Mucosa of stomach (tissue), 1 donor: Measurements from ENCODE around the gene FAM184B.

ENCODE experiments used
- H3K27me3 ChIP-seq: one replicate; pipeline ENCODE4 v1.7.0; 2013; ENCODE audit warnings: mild to moderate bottlenecking, low read length; ENCODE audit not compliant: control insufficient read depth, insufficient read depth
- H3K36me3 ChIP-seq: one replicate; pipeline ENCODE4 v1.7.0; 2013; ENCODE audit warnings: low read length; ENCODE audit not compliant: control insufficient read depth, insufficient read depth
- H3K4me1 ChIP-seq: one replicate; pipeline ENCODE4 v1.7.0; 2013; ENCODE audit warnings: mild to moderate bottlenecking, low read length; ENCODE audit not compliant: control insufficient read depth, insufficient read depth
- H3K4me3 ChIP-seq: one replicate; pipeline ENCODE4 v1.7.0; 2013; ENCODE audit warnings: low read length
- H3K9ac ChIP-seq: one replicate; pipeline ENCODE4 v1.7.0; 2013; ENCODE audit warnings: mild to moderate bottlenecking, low read length, moderate library complexity
- H3K9me3 ChIP-seq: one replicate; pipeline ENCODE4 v1.7.0; 2013; ENCODE audit warnings: mild to moderate bottlenecking, low read length, moderate library complexity; ENCODE audit not compliant: control insufficient read depth
- donor health status: Pancreatic carcinoma.

FAM184B gene

DNA sequence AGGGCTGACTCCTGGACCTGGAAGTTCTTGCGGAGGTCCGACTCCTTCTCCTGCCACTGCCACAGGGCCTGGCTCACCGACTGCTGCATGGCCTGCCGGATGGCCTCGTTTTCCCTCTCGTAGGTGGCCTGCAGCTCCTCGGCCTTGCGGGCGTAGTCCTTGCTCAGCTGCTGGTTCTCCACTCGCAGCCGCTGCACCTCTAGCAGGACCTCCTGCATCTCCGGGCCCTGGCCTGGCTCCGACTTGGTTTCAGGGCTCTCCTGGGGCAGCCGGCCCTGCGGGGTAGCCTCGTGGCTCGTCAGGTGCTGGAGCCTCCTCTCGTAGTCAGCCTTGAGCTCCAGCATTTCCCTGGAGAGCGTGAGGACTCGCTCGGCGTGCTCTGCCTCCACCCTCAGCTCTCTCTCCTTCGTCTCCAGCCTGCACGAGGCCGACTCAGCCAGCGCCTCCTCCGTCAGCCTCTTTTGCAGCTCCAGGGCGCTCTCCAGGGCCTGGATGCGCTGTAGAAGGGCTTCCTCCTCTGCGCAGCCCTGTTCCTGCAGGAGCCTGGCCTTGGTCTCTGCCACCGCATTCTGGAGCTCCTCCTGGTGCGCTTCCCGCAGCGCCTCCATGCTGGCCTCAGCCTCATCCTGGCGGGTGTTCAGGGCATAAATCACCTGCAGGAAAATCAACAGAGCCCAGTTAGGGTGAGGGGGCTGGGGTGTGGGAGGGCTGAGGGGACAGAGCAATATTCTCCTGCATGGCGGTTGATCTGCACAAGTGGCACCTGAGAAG, 72.2 kb downstream of the FAM184B start:
- Histone ChIP-seq H3K4me3 (no peak overlapping the region), H3K9me3 (no peaks in the 10 kb centered on the region), H3K27me3 (no peaks in the 10 kb centered on the region), H3K9ac (no peak overlapping the region), H3K4me1 (no peaks in the 10 kb centered on the region), H3K36me3 (no peaks in the 10 kb centered on the region)

DNA sequence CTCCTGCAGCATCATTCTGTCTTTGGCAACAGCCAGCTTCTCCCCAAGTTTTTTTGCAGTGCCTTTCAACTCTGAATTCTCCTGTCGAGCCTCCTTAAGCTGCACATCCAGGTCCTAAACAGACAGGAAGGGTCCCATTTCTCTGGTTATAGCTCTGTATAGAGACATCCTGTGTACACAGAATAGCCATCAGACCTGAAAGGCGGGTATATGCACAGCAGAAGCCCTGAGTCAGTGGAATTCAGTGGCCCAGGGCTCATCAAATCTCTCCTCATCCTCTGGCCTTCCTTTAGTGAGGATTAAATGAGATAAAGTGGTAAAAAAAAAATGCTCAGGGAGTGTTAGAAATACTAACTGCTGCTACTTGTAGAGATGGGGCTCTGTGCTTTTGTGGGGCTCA, 73.8 kb downstream of the FAM184B start:
- Histone ChIP-seq H3K27me3 (no peaks in the 10 kb centered on the region), H3K4me1 (no peaks in the 10 kb centered on the region), H3K9me3 (no peaks in the 10 kb centered on the region), H3K4me3 (no peak overlapping the region), H3K9ac (no peak overlapping the region), H3K36me3 (no peaks in the 10 kb centered on the region)

DNA sequence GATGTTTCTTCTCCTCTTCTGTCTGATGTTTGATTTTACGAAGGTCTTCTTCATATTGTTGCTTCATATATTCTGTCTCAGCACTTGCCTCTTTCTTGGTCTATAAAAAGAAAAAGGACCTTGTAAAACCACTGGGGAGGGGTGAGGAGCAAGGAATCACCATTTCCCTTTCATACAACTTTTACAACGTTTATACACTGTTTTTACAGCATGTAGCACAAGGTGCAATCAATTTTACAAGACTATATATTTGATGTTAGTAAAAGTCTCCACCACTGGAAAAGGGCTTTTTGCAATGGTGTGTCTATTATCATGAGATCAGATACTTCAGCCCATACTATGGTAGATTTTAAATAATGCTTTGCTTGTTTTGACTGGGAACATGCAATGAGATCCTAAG, 76.3 kb downstream of the FAM184B start:
- Histone ChIP-seq H3K4me1 (no peaks in the 10 kb centered on the region), H3K36me3 (no peaks in the 10 kb centered on the region), H3K4me3 (no peak overlapping the region), H3K9me3 (no peaks in the 10 kb centered on the region), H3K9ac (no peak overlapping the region), H3K27me3 (no peaks in the 10 kb centered on the region)

DNA sequence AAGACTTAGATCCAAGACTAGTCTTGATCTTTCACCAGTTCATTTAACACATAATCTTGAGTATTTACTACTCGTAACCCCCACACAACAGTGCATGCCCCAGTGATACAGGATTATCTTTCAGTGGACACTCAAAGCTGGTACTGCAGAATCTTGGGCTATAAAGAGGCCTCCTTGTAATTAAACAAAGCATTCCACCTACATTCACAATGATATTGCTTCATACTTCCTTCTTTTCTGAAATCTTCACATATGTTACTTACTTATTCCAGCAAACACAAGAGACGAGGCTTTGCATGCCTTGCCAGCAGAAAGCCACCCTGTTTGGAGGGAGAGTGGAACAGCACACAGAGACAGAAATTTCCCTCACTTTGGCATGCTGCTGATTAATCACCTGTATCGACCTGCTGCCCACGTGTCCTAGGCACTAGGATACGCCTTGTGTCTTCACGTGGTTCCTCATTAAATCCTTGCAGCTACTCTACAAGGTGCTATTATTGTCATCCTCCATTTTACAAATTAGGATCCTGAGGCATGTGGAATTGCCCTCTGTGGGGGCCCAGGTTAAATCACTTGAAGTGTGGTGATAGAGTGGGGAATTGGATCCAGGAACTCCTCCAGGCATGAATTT, 77.3 kb downstream of the FAM184B start:
- Histone ChIP-seq H3K27me3 (no peaks in the 10 kb centered on the region), H3K4me1 (no peaks in the 10 kb centered on the region), H3K9me3 (no peaks in the 10 kb centered on the region), H3K36me3 (no peaks in the 10 kb centered on the region), H3K4me3 (no peak overlapping the region), H3K9ac (no peak overlapping the region)

DNA sequence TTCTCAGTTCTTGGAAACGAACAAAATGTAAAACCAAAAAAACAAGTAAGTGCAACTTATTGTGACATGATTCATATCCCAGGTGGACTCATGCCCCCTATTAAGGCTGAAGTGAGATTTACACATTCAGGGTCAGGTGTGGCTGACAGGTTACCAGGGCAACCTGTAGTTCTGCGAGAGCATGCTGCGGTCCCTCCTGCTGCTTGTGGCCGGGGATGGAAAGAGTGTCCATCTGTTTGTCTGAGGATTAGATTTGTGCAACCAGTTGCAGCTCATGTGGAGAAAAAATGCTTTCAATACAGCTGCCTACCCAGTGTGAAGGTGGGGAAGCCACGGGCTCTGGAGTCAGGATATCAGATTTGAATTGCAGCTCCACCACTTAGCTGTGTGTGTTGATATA, 78.8 kb downstream of the FAM184B start:
- Histone ChIP-seq H3K27me3 (no peaks in the 10 kb centered on the region), H3K9ac (no peak overlapping the region), H3K9me3 (no peaks in the 10 kb centered on the region), H3K4me3 (no peak overlapping the region), H3K36me3 (no peaks in the 10 kb centered on the region), H3K4me1 (no peaks in the 10 kb centered on the region)

DNA sequence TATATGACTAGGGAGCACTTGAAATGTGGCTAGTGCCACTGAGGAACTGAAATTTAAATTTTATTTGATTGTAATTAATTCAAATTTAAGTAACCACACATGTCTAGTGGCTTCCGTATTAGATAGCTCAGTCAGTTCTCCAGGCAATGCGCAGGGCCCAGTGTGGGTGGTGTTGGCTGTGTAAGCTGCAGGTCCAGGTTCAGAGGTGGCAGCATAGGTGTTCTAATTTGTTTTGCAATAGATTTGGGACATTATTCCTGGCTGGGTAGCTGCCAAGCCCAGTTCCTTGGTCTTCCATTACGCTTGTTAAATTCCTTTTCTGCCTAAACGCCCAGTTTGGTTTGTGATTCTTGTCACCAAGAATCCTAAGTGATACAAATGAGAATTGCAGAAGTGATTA, 79.5 kb downstream of the FAM184B start:
- Histone ChIP-seq H3K9me3 (no peaks in the 10 kb centered on the region), H3K27me3 (no peaks in the 10 kb centered on the region), H3K9ac (no peak overlapping the region), H3K4me1 (no peaks in the 10 kb centered on the region), H3K4me3 (no peak overlapping the region), H3K36me3 (no peaks in the 10 kb centered on the region)

DNA sequence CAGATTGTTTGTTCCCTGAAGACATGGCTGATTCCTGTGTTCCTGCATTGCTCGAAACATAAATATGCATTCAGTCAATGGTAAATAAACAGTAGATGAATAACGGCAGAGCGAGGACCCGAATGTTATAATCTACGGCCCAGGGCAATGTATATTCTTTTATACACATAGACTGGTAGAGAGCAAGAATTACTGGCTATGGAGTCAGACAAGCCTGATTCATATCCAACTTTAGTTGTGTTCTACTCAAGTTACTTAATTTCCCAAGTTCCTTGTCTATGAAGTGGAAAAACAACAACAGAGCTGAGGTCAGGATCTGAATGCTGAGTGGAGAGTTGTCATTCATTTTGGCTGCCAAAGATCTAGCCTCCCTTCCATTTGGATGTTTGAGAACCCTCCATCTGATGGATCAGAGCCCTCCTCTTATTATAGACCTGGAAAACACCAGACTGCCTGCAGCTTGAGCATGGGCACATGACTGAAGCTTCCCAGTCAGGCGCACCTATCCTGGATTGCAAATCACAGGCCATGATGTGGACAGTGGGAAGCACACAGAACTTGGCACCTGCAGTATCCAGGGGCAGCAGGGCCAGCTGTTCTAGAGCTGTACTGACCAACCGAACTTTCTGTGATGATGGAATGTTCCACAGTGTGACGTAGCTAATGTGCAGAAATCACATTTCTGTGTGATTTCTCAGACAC, 80.1 kb downstream of the FAM184B start:
- no peak overlapping the region for H3K9ac ChIP-seq
- no peaks in the 10 kb centered on the region for H3K27me3 ChIP-seq
- no peaks in the 10 kb centered on the region for H3K4me1 ChIP-seq
- H3K4me3 ChIP-seq: no peak overlapping the region
- H3K9me3 ChIP-seq: no peaks in the 10 kb centered on the region
- H3K36me3 ChIP-seq: no peaks in the 10 kb centered on the region

DNA sequence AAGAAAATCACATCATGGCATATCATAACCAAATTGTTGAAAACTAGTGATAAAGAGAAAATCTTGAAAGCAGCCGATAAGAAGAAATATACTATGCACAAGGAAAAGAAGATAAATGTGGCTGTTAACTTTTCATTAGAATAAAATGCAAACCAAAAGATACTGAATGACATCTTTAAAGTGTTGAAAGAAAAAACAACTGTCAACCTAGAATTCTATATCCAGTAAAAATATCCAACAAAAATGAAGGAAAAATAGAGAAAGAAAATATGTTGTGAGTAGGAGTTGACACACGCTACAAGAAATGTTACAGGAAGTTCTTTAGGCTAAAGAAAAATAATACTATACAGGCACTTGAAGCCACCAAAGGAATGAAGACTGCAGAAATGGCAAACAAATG, 82.0 kb downstream of the FAM184B start:
- Histone ChIP-seq H3K27me3 (no peaks in the 10 kb centered on the region), H3K36me3 (no peaks in the 10 kb centered on the region), H3K9ac (no peak overlapping the region), H3K4me3 (no peak overlapping the region), H3K9me3 (no peaks in the 10 kb centered on the region), H3K4me1 (no peaks in the 10 kb centered on the region)

DNA sequence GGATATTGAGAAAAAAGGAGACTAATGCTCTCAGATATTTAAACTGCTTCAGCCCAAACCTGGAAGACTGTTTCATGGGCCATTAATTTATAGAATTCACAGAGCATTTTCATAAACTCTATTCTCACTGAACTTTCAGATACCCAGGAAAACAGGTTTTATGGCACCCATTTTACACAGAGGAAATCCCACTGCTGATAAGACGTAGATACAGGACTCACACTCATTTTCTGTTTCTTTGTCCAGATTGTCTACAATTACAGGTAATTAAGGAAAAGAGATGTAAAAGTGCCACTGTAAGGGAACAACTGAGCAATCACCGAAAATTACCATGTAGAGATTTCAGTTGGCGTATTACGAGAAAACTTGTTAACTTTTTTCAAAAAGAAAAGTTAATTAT, 83.3 kb downstream of the FAM184B start:
- H3K4me1 ChIP-seq: no peaks in the 10 kb centered on the region
- no peaks in the 10 kb centered on the region for H3K27me3 ChIP-seq
- no peaks in the 10 kb centered on the region for H3K36me3 ChIP-seq
- H3K4me3 ChIP-seq: no peak overlapping the region
- H3K9ac ChIP-seq: no peak overlapping the region
- no peaks in the 10 kb centered on the region for H3K9me3 ChIP-seq

DNA sequence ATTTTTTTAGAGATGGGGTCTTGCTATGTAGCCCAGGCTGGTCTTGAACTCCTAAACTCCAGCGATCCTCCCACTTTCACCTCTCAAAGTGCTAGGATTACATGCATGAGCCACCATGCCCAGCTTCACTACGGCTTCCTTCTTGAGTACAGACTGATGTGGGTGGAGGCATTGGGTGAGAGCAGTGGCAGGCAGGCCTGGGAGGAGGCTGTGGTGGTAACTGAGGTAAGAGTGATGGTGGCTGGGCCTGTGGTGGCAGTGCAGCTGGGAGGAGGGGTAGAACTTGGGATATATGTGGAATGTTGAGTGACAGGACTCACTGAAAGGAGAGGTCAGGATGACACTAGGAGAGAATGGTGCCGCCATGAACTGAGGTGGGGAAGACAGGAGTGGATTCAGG, 86.1 kb downstream of the FAM184B start:
- Histone ChIP-seq H3K27me3 (no peaks in the 10 kb centered on the region), H3K4me1 (no peaks in the 10 kb centered on the region), H3K36me3 (no peaks in the 10 kb centered on the region), H3K4me3 (no peak overlapping the region), H3K9me3 (no peaks in the 10 kb centered on the region), H3K9ac (no peak overlapping the region)

DNA sequence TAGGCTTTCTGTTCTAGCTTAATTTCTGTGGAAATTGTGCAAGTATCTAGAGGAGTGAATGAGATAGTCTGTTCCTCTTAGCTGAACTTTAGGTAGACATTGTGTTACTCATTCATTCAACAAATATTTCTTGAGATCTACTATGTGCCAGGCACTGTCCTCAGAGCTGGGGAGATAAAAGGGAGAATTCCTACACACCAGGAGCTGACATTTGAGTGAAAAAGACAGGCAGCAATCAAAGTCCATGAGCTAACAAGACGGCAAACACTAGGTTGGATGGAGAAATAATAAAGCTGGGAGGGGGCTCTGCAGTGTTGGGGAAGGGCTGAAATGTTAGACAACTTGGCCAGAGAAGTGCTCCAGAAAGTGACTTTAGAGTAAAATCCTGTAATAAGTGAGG, 86.9 kb downstream of the FAM184B start:
- H3K4me1 ChIP-seq: no peaks in the 10 kb centered on the region
- no peaks in the 10 kb centered on the region for H3K9me3 ChIP-seq
- H3K27me3 ChIP-seq: no peaks in the 10 kb centered on the region
- no peak overlapping the region for H3K4me3 ChIP-seq
- no peaks in the 10 kb centered on the region for H3K36me3 ChIP-seq
- H3K9ac ChIP-seq: no peak overlapping the region

DNA sequence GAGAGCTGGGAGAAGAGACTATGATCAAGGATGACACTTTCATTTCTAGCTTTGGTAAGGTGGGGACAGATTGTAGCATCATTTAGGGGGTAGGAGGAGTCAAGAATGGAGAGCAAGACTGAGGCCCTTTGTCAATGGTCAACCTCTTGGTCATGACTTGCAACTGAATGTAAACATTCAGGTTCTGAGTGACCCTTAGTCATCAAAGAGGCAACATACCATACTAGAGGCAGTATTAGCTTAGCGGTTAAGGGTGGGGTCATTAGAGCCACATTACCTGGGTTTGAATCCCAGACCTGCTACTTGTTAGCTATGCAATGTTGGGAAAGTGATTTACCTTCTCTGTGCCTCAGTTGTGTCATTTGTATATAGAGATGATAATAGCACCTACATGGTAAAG, 90.5 kb downstream of the FAM184B start:
- H3K9me3 ChIP-seq: no peaks in the 10 kb centered on the region

More for the DNA sequence above, 90.5 kb downstream of the FAM184B start:
- H3K27me3 ChIP-seq: no peaks in the 10 kb centered on the region
- no peak overlapping the region for H3K9ac ChIP-seq
- no peaks in the 10 kb centered on the region for H3K36me3 ChIP-seq
- H3K4me3 ChIP-seq: no peak overlapping the region
- H3K4me1 ChIP-seq: no peaks in the 10 kb centered on the region
